Motor neuron (in vitro differentiated cells): ENCODE data around the gene RXRA. TPM values are rescaled to one million over a fixed set of nuclear protein-coding genes. Genes with fewer than 3 reads are reported as not detected.

Experiments
- ATAC-seq, 8 experiments: fragments of 200-7000 bp; cut with Tn5 transposase; replicated peaks in 6 of 8; 2 replicates each; pipeline ENCODE4 v1.8.0; 2021; ENCODE audit warnings: mild to moderate bottlenecking in 8 of 8, moderate library complexity in 8 of 8
- H3K27ac ChIP-seq, 2 donors: fragments of 250-450 bp; sonication (Bioruptor Pico); 2 replicates each; pipeline ENCODE4 v1.9.0; 2021; ENCODE audit warnings: antibody characterized with exemption in 2 of 2, mild to moderate bottlenecking in 2 of 2, moderate library complexity in 1 of 2
- H3K4me1 ChIP-seq, 2 donors: fragments of 250-450 bp; sonication (Bioruptor Pico); replicated peaks in 1 of 2; 2 replicates each; pipeline ENCODE4 v1.6.1; 2021; ENCODE audit warnings: antibody characterized with exemption in 2 of 2, mild to moderate bottlenecking in 2 of 2, moderate library complexity in 1 of 2
- H3K4me3 ChIP-seq, 5 donors: fragments of 250-450 bp; sonication (Bioruptor Pico); 2 replicates each; pipeline ENCODE4 v1.9.0; 2021; ENCODE audit warnings: antibody characterized with exemption in 5 of 5, mild to moderate bottlenecking in 5 of 5, moderate library complexity in 4 of 5
- WGBS, 10 experiments: fragments of 450-650 bp; shearing (Covaris generic); methylation state at CpG; one replicate each; pipeline ENCODE4 v1.0.0; 2022; 5-methylcytosine and 5-hydroxymethylcytosine counted together
- in situ Hi-C, 9 experiments: fragments of 400-800 bp; cut with MboI; loops; one replicate each; pipeline ENCODE4 v1.15.0; 2021; ENCODE audit warnings: low sequenced_read_pairs in 9 of 9, low pct_unique_long_range_greater_than_20kb in 2 of 9; ENCODE audit not compliant: unreplicated experiment in 9 of 9
- total RNA-seq, 8 experiments: library from RNA; unstranded; fragments of 300-600 nt; gene quantifications; 2 replicates each; pipeline versions ENCODE4 v1.2.3 to v1.2.4, GENCODE V29; 2022

Gene RXRA
- total RNA-seq, 8 experiments from 2014 or later = 10.2 to 20.7 (median 13.3) TPM

- 80 to 100% (median 92%) methylated on average over 1 to 5 of the region's 10 CpGs; no CpG with 5 or more reads in 4 of the 10 experiments for WGBS, 10 experiments
- ATAC-seq = no peak
- no peak overlapping the region for H3K4me3 ChIP-seq
- no peak overlapping the region for H3K27ac ChIP-seq
- peaks cover 44 to 55% of the 10 kb centered on the region in 2 donors for H3K4me1 ChIP-seq
- in situ Hi-C loops = no loop called here
Measured at GRCh38 chr9:134288746-134289145, 37.5 kb upstream of the RXRA start.

- ATAC-seq = no peak
- H3K4me1 ChIP-seq = peaks cover 50 to 61% of the 10 kb centered on the region in 2 donors
- WGBS, 10 experiments = 40 to 90% (median 85%) methylated on average over 1 to 7 of the region's 12 CpGs; no CpG with 5 or more reads in 6 of the 10 experiments
- no peak overlapping the region for H3K4me3 ChIP-seq
- in situ Hi-C loops = no loop called here
- no peak overlapping the region for H3K27ac ChIP-seq
Measured at GRCh38 chr9:134289241-134289875, 36.9 kb upstream of the RXRA start.

- 47 to 100% (median 80%) methylated on average over 2 to 3 of the region's 12 CpGs; no CpG with 5 or more reads in 5 of the 10 experiments for WGBS, 10 experiments
- H3K27ac ChIP-seq = no peak overlapping the region
- peaks cover 60 to 65% of the 10 kb centered on the region in 2 donors for H3K4me1 ChIP-seq
- H3K4me3 ChIP-seq = no peak overlapping the region
- in situ Hi-C loops = no loop called here
- ATAC-seq = no peak
Measured at GRCh38 chr9:134290603-134291451, 35.4 kb upstream of the RXRA start.

DNA sequence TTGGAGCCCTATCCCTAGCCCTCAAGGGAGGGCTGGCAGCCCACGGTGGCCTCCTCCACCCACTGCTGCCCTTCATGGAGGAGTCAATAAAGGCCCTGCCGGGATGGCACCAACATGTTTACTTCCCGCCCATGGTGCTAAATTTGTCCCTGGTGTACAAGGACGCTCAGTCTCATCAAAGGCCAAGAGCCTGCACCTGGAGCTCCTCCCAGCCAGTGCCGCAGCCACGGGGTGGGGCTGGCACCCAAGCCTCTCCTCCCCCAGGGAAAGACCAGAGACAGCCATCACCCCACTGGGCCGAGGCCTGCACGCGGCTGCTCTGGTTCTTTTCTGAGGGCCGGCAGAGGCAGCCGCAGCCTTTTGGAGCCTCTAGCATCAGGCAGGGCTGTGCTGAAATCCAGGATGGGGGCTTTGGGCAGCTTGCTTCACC, 34.8 kb upstream of the RXRA start:
- Histone ChIP-seq H3K4me1 (peaks cover 60 to 65% of the 10 kb centered on the region in 2 donors), H3K27ac (no peak overlapping the region), H3K4me3 (no peak overlapping the region)
- no peak for ATAC-seq
- WGBS, 10 experiments = 40 to 82% methylated on average over 2 to 3 of the region's 11 CpGs; no CpG with 5 or more reads in 8 of the 10 experiments
- in situ Hi-C loops = no loop called here

DNA sequence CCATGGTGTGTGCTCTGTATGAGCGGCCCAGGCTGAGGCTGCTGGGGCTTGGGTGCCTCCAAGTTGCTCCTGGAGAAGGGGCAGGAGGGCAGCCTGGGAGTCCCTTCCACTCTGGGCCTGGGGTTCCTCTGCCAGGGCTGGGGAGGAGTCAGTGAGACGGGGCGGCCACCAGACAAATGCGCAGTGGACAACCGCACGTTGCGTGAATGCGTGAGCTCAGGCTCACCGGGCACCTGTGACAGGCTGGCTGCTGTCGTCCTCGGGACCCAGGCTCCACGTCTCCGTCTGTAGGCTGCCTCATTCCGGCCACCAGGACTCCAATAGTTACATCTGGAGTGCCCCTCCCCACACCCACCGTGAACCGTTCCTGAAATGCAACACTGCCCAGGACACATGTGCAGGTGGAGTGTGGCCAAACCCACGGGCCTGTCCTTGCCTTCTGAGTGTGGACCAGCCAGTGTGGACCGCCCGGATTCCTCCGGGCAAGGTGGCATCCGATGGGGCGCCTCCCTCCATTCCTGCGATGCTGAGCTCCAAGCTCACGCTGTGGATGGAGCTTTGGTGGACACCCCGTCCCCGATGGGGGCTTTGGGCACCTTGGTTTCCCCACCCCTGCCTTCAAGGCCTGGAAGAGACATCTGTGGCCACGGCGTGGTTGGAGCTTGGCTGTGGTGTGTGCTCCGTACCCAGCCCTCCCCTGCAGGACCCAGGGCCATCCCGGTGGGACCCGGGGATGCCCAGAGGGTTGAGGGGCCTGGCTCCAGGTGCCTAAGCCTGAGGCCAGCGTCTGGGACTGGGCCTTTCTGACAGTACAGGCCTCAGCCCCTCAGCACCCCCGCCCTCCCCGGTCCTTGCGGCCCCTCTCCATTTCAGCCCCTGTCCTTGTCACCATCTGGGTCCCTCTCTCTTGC, 34.0 kb upstream of the RXRA start:
- in situ Hi-C loops = no loop called here
- ATAC-seq = no peak

DNA sequence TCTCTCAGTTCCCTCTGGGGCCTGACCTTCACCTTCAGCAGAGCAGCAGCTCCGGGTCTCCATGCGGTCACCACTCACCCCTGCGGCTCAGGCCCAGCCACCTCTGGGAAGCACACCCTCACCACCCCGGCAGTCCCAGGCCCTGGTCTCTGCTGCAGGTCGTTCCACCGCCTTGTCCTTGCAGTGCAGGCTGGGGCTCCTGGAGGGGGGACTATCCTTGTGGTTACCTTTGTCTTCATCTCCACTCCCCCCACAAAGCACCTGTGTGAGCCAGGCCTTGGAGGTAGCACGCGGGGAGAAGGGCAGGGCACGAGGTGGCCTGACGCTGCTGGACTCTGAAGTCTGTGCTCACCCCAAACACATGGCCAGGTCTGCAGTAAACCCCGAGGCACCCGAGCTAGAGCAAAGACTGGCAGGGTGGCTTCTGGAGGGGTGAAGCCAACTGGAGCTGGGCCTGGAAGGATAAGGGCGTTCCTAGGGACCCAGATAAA, 33.2 kb upstream of the RXRA start:
- in situ Hi-C loops = no loop called here
- H3K27ac ChIP-seq = peak overlapping the region in 1 of 2 donors; percentile 56
- H3K4me3 ChIP-seq = no peak overlapping the region
- WGBS, 10 experiments = 84% methylated on average over 4 of the region's 13 CpGs; no CpG with 5 or more reads in 9 of the 10 experiments
- peaks cover 53 to 56% of the 10 kb centered on the region in 2 donors for H3K4me1 ChIP-seq
- peak in 2 of 8 experiments; percentile 5 to 6 for ATAC-seq

More for the DNA sequence above, 34.0 kb upstream of the RXRA start:
- 55 to 100% (median 95%) methylated on average over 2 to 4 of the region's 35 CpGs; no CpG with 5 or more reads in 7 of the 10 experiments for WGBS, 10 experiments
- Histone ChIP-seq H3K27ac (peak overlapping the region in 1 of 2 donors; percentile 17), H3K4me3 (no peak overlapping the region), H3K4me1 (peaks cover 59 to 65% of the 10 kb centered on the region in 2 donors)

DNA sequence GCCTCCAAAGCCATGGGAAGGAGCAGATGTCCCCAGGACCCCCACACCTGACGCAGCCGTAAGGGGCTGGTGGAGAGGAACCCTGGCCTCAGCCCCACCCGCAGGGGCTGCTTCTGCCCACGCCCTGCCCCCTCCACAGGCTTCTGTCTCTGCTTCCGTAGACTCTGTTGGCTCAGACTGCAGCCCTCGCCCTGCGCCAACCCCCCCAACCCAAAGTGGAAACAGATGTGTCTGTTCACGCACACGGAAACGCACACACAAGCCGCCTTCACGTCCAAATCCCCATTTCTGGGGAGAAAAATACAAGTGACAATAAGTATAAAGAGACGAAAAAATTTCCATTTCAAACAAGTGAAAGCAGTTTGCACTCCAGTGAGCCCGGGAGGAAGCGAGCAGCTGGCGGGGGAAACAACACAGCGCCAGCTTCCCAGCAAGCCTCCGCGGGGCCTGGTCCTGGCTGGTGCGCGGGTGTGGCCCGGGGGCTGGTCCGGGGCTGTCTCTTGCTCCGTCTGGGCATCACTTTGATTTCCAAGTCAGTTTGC, 32.6 kb upstream of the RXRA start:
- Histone ChIP-seq H3K27ac (peak overlapping the region; percentile 35 to 59), H3K4me1 (peaks cover 47 to 50% of the 10 kb centered on the region in 2 donors), H3K4me3 (no peak overlapping the region)
- in situ Hi-C loops = no loop called here
- ATAC-seq = peak; percentile 59 to 86 (median 70)
- 0 to 50% (median 15%) methylated on average over 2 to 8 of the region's 24 CpGs; no CpG with 5 or more reads in 7 of the 10 experiments for WGBS, 10 experiments

DNA sequence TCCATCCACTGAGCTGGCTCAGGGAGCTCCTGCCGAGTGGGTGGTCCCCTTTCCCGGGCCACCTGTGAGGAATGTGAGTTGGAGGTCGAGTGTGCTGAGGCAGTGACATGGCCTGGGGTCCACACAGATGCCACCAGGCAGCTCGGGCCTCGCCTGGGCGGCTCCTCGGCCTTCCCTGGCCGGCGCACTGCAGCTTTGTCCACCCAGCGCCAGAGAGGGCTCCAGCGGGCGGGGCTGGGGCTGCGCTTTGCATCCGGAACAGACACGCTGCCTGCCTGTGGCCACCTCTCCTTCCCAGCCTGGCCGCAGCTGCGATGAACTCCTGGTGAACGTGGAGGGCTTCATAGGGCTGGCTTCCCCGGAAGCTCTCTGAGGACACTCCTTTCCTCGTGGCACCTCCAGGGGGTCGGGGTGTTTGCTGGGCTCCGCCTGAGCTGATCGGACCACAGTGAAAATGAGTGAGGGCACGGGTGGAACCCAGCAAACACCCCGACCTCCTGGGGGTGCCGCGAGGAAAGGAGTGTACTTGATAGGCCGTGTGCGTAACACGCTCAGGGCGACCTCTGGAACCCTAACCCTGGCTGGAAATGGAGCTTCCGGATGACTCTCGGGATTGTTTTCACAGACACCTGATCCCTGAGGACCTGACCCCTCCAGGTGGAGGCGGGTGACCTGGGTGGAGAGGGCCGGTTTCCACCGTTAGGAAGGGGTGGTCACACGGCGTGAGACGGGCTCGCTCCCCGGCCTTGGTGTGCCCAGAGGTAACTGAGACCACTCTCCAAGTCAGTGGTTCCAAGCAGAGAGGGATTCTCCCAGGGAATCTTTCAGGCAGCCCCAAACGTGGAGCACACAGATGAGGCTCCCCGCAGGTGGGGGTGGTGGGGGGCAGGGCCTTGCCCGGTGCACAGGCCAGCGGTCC, 31.8 kb upstream of the RXRA start:
- WGBS, 10 experiments = 0 to 57% (median 16%) methylated on average over 1 to 10 of the region's 45 CpGs; no CpG with 5 or more reads in 6 of the 10 experiments
- Histone ChIP-seq H3K27ac (peak overlapping the region; percentile 35 to 59), H3K4me1 (peaks cover 43 to 45% of the 10 kb centered on the region in 2 donors), H3K4me3 (no peak overlapping the region)
- in situ Hi-C loops = no loop called here
- peak; percentile 66 to 96 (median 82) for ATAC-seq

GRCh38 chr9:134295101-134295745, 31.0 kb upstream of the RXRA start:
- no peak for ATAC-seq
- in situ Hi-C loops = no loop called here
- no peak overlapping the region for H3K4me3 ChIP-seq
- H3K4me1 ChIP-seq = peaks cover 42 to 45% of the 10 kb centered on the region in 2 donors
- 40 to 100% (median 92%) methylated on average over 2 to 17 of the region's 25 CpGs; no CpG with 5 or more reads in 4 of the 10 experiments for WGBS, 10 experiments
- H3K27ac ChIP-seq = no peak overlapping the region

DNA sequence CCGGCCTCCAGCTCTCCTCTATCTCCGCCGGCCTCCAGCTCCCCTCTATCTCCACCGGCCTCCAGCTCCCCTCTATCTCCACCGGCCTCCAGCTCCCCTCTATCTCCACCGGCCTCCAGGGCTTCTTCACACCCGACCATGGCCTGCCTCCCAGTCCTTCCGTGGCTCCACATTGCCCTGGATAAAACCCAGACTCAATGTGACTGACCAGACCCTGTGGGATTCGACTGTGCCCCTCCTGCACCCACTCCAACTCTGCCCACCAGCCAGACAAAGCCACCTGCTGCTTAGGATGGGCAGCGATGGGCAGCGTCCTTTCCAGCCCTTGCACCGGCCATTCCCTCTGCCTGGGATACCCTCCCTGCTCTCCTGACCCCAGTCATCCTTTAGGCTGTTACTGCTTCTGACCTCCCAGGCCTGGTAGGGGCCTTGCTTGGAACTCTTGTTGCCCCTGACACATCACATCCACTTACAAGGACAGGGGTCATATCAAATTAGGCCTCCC, 30.5 kb upstream of the RXRA start:
- in situ Hi-C loops = no loop called here
- WGBS, 10 experiments = 67 to 90% (median 82%) methylated on average over 1 to 4 of the region's 12 CpGs; no CpG with 5 or more reads in 6 of the 10 experiments
- H3K27ac ChIP-seq = no peak overlapping the region
- H3K4me1 ChIP-seq = peaks cover 42 to 45% of the 10 kb centered on the region in 2 donors
- no peak for ATAC-seq
- no peak overlapping the region for H3K4me3 ChIP-seq
